AG04449 (cell line): ENCODE results near the gene ZNF143.
A peak's percentile ranks its signal among the peaks of the same experiment; 100 is the strongest.
"Not testable (repeated sequence)": the region's sequence is repeated elsewhere in the genome, so short reads cannot be mapped to it uniquely, and the experiment has no call there.

Experiments
- CTCF ChIA-PET: fragments of 350-600 bp; formaldehyde crosslinking; extraction: SDS; loops from one replicate; lab custom pipeline; 2021; ENCODE audit warnings: antibody characterized with exemption; lab: Yijun Ruan, JAX
- POLR2A ChIA-PET: fragments of 400-600, 350-600 bp; formaldehyde crosslinking; extraction: SDS; loops from one replicate; lab custom pipeline; 2020; ENCODE audit warnings: antibody characterized with exemption, inconsistent platforms; lab: Yijun Ruan, JAX
- DNase-seq: peaks from one replicate; pipeline ENCODE4 v3.0.0-alpha.2; 2010; ENCODE audit warnings: low read depth, low spot score
- H3K4me3 ChIP-seq: 2 replicates; pipeline ENCODE4 v1.5.1; 2011; ENCODE audit warnings: low read depth, mild to moderate bottlenecking, control low read depth, low read length
- TF ChIP-seq, protein P1 (sequence below): IDR thresholded peaks from one replicate; pipeline ENCODE4 v1.5.1; 2011; ENCODE audit warnings: mild to moderate bottlenecking, moderate library complexity, low read length, control low read depth, inconsistent platforms; ENCODE audit not compliant: insufficient read depth; ENCODE audit errors: missing control alignments

ZNF143 gene

DNA sequence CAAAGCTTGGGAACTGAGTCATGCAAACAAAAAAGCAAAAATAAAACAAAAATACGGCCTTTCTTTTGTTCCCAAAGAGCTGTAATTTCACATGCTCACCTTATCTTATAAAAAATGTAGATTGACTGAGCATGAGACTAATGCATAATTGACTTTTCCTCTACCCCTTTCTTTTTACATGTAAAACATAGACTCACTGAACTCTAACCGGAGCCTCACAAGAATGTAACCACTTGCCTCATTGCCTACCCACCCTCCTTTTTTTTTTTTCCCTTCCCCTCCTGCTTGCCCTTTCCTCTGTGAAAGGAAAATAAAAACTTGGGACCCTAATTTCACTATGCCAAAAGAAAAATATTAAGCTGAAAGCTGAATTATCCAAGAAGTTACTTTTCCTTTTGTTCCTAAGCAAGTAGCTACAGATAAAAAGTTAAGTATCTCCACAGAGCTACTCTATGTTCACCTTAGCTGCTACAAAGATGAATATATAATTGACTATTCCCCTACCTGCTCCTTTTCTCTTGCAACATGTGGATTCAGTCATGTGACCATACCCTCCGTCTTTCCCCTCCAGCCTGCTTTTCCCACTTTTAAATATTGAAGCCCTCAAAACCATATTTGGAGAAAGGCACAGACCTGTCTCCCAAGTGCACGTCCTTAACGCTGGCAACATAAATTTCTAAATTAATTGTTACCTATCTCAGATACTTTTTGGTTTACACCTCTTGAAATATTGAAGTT is 73.1 kb downstream of the ZNF143 start:
- TF ChIP-seq, protein P1, sequence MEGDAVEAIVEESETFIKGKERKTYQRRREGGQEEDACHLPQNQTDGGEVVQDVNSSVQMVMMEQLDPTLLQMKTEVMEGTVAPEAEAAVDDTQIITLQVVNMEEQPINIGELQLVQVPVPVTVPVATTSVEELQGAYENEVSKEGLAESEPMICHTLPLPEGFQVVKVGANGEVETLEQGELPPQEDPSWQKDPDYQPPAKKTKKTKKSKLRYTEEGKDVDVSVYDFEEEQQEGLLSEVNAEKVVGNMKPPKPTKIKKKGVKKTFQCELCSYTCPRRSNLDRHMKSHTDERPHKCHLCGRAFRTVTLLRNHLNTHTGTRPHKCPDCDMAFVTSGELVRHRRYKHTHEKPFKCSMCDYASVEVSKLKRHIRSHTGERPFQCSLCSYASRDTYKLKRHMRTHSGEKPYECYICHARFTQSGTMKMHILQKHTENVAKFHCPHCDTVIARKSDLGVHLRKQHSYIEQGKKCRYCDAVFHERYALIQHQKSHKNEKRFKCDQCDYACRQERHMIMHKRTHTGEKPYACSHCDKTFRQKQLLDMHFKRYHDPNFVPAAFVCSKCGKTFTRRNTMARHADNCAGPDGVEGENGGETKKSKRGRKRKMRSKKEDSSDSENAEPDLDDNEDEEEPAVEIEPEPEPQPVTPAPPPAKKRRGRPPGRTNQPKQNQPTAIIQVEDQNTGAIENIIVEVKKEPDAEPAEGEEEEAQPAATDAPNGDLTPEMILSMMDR = no peak
- POLR2A ChIA-PET = no interaction called here
- CTCF ChIA-PET = interaction anchor here (0.9 to 3.5 kb wide), 11 partner anchors 8 to 215 kb away, joined by 3 to 28 read pairs (median 10); no protein-coding TSS in a partner anchor
- H3K4me3 ChIP-seq = no peak overlapping the region
- DNase-seq = no peak

GRCh38 chr11:9535189-9535781 is 74.5 kb downstream of the ZNF143 start:
- CTCF ChIA-PET = interaction anchor here (0.6 to 3.5 kb wide), 30 partner anchors 10 to 831 kb away, joined by 3 to 28 read pairs (median 4); partner anchors contain the start of gene WEE1
- POLR2A ChIA-PET = interaction anchor here (0.6 kb wide), 2 partner anchors 77 to 935 kb away, joined by 3 to 4 read pairs; no protein-coding TSS in a partner anchor
- H3K4me3 ChIP-seq = no peak overlapping the region
- no peak for DNase-seq
- TF ChIP-seq, protein P1 = peak; percentile 63

DNA sequence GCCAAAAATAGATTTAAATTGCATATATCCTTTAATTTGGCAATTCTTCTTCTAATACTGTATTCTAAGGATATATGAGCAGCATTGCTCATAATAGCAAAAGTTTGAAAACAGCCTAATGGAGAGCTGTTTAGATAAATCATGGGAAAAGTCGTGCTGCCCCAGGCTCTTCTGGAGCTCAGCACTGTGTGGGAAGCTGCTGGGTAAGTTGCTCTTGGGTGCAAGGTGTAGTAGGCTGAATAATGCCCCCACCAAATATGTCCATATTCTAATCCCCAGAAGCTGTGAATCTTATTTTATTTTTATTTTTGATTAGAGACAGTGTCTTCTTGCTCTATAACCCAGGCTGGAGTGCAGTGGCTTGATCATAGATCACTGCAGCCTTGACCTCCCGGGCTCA is 77.7 kb downstream of the ZNF143 start:
- POLR2A ChIA-PET = no interaction called here
- no peak for DNase-seq
- TF ChIP-seq, protein P1 = no peak
- CTCF ChIA-PET = interaction anchor here (1.3 kb wide), 1 partner anchor 16 kb away, joined by 3 read pairs; no protein-coding TSS in a partner anchor
- no peak overlapping the region for H3K4me3 ChIP-seq

GRCh38 chr11:9549216-9549615 is 88.4 kb downstream of the ZNF143 start:
- CTCF ChIA-PET = interaction anchor here (1.5 kb wide), 1 partner anchor 15 kb away, joined by 10 read pairs; no protein-coding TSS in a partner anchor
- H3K4me3 ChIP-seq, DNase-seq, POLR2A ChIA-PET: not testable (repeated sequence)

GRCh38 chr11:9550191-9550628 is 89.4 kb downstream of the ZNF143 start:
- no peak for DNase-seq
- CTCF ChIA-PET = interaction anchor here (1.3 to 1.6 kb wide), 2 partner anchors 15 to 16 kb away, joined by 3 to 6 read pairs; no protein-coding TSS in a partner anchor
- no peak overlapping the region for H3K4me3 ChIP-seq
- TF ChIP-seq, protein P1 = no peak
- POLR2A ChIA-PET = no interaction called here

GRCh38 chr11:9561279-9561982 is 100.6 kb downstream of the ZNF143 start:
- POLR2A ChIA-PET = no interaction called here
- H3K4me3 ChIP-seq = no peak overlapping the region
- DNase-seq = no peak
- CTCF ChIA-PET = interaction anchor here (0.7 kb wide), 1 partner anchor 26 kb away, joined by 3 read pairs; no protein-coding TSS in a partner anchor
- TF ChIP-seq, protein P1 = no peak
